Keratinocyte (primary cell): Measurements from ENCODE around the gene PTPN2. TPM values are rescaled to one million over a fixed set of nuclear protein-coding genes. Genes with fewer than 3 reads are reported as not detected.

Experiments
- DNase-seq: peaks from one replicate; pipeline ENCODE4 v3.0.0-alpha.2; 2011; ENCODE audit warnings: low read depth, missing footprints, low spot score
- FAIRE-seq: peaks from 2 replicates; lab custom pipeline; 2011; peaks lifted over from hg19 to GRCh38; lab: Jason Lieb, UNC
- H2AFZ ChIP-seq: 2 replicates; pipeline ENCODE4 v1.6.0; 2012; ENCODE audit warnings: low read length, control low read depth, inconsistent platforms; ENCODE audit not compliant: control insufficient read depth
- H3K27ac ChIP-seq: 2 replicates; pipeline ENCODE4 v1.5.1; 2011; ENCODE audit warnings: low read length; ENCODE audit not compliant: control insufficient read depth, insufficient read depth
- H3K27me3 ChIP-seq: 3 replicates; pipeline ENCODE4 v1.6.0; 2011; ENCODE audit warnings: low read length; ENCODE audit not compliant: control insufficient read depth, insufficient read depth; ENCODE audit errors: extremely low read depth
- H3K36me3 ChIP-seq, 2 experiments: 2 replicates in 1 of 2; 3 replicates in 1 of 2; pipeline ENCODE4 v1.5.1; 2011; ENCODE audit warnings: low read length in 2 of 2, mild to moderate bottlenecking in 1 of 2; ENCODE audit not compliant: control insufficient read depth in 2 of 2, insufficient read depth in 2 of 2; ENCODE audit errors: extremely low read depth in 1 of 2
- H3K4me1 ChIP-seq: 3 replicates; pipeline ENCODE4 v1.5.1; 2011; ENCODE audit warnings: low read length; ENCODE audit not compliant: control insufficient read depth, insufficient read depth; ENCODE audit errors: extremely low read depth
- H3K4me2 ChIP-seq: 3 replicates; pipeline ENCODE4 v1.6.0; 2011; ENCODE audit warnings: low read depth, low read length; ENCODE audit not compliant: control insufficient read depth, insufficient read depth; ENCODE audit errors: extremely low read depth
- H3K4me3 ChIP-seq, 3 experiments: fragments of 200-600 bp in 1 of 3; sonication (generic) in 1 of 3; 2 replicates in 2 of 3; 3 replicates in 1 of 3; pipeline ENCODE4 v1.5.1; 2011 to 2016; ENCODE audit warnings: low read length in 3 of 3, mild to moderate bottlenecking in 3 of 3, control low read depth in 2 of 3, inconsistent platforms in 1 of 3, low read depth in 1 of 3, mixed read lengths in 1 of 3, mixed run types in 1 of 3, moderate library complexity in 1 of 3; ENCODE audit not compliant: control insufficient read depth in 2 of 3, insufficient read depth in 2 of 3; ENCODE audit errors: extremely low read depth in 1 of 3
- H3K79me2 ChIP-seq: 2 replicates; pipeline ENCODE4 v1.6.0; 2012; ENCODE audit warnings: low read length; ENCODE audit not compliant: control insufficient read depth, insufficient read depth
- H3K9ac ChIP-seq: 3 replicates; pipeline ENCODE4 v1.6.0; 2011; ENCODE audit warnings: low read length; ENCODE audit not compliant: control insufficient read depth, insufficient read depth; ENCODE audit errors: extremely low read depth
- H3K9me1 ChIP-seq: 3 replicates; pipeline ENCODE4 v1.6.0; 2011; ENCODE audit warnings: low read length; ENCODE audit not compliant: control insufficient read depth, insufficient read depth; ENCODE audit errors: extremely low read depth
- H3K9me3 ChIP-seq: 2 replicates; pipeline ENCODE4 v1.5.1; 2012; ENCODE audit warnings: low read depth, low read length; ENCODE audit not compliant: control insufficient read depth
- H4K20me1 ChIP-seq: 3 replicates; pipeline ENCODE4 v1.6.0; 2011; ENCODE audit warnings: low read length; ENCODE audit not compliant: control insufficient read depth, insufficient read depth; ENCODE audit errors: extremely low read depth
- EZH2 ChIP-seq: IDR thresholded peaks from one replicate; pipeline ENCODE4 v1.6.1; 2012; ENCODE audit warnings: inconsistent platforms, mild to moderate bottlenecking, low read length, moderate library complexity
- dilution Hi-C: fragments of 300-500 bp; cut with MboI; formaldehyde crosslinking; loops from one replicate; pipeline ENCODE4 v1.7.0; 2020; ENCODE audit warnings: low sequenced_read_pairs; ENCODE audit not compliant: extremely low pct_ligation_motif_present
- polyA plus RNA-seq, 5 experiments: library from polyadenylated mRNA; depleted of rRNA in 3 of 5; stranded (reverse) in 3 of 5; stranded (forward) in 1 of 5; unstranded in 1 of 5; fragments of >200 nt; gene quantifications; 1 replicate in 1 of 5; 2 replicates in 3 of 5; 3 replicates in 1 of 5; pipeline versions ENCODE4 v1.2.1 to v1.2.3, GENCODE V29; 2011 to 2012; ENCODE audit warnings: missing spikeins in 2 of 5, low read depth in 1 of 5, low replicate concordance in 1 of 5
- TF ChIP-seq, protein P1 (sequence below), 3 experiments: IDR thresholded peaks in 1 of 3; conservative IDR thresholded peaks in 1 of 3; optimal IDR thresholded peaks in 1 of 3; 2 replicates in 2 of 3; 3 replicates in 1 of 3; pipeline versions ENCODE3 to v1.5.1; 2011; ENCODE audit warnings: low read length in 3 of 3, mild to moderate bottlenecking in 3 of 3, moderate library complexity in 2 of 3, control low read depth in 1 of 3, inconsistent platforms in 1 of 3; ENCODE audit not compliant: insufficient read depth in 2 of 3; ENCODE audit errors: extremely low read depth in 1 of 3

PTPN2 gene
- polyA plus RNA-seq, 1 donor (not counting 4 experiments of a cell fraction or from before 2014, with no cell fraction given), result 39.9 TPM

DNA sequence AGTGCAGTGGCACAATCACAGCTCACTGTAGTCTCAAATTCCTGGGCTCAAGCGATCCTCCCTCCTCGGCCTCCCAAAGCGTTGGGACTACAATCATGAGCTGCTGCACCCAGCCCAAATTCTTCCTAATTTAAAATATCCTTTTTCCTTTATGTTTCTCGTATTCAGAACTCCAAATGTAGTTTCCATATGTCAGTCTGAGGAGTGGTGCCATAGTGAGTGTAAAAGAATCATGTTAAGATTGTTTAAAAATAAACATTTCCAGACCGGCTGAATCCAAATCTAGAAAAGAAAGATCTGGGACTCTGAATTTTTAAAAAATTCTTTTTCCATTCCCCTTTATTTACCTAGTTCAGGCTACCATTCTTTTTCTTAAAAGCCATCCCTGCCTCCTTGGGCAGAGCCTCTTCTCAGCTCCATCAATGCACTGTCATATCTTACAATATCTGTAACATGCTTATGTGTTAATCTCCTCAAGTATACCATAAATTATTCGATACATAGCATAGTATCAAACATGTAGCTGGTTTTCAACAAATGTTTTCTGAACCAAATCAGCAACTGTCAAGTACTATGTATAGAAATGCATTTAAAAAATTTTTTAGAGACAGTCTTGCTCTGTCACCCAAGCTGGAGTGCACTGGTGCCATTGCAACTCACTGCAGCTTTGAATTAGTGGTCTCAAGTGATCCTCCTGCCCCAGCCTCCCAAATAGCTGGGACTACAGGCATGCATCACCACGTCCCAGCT lies 31.3 kb downstream of the PTPN2 start:
- Histone ChIP-seq H3K9me1 (no peaks in the 10 kb centered on the region), H2AFZ (no peak overlapping the region), H3K4me2 (no peak overlapping the region), H3K4me3 (no peak overlapping the region), H3K9ac (no peak overlapping the region), H3K9me3 (no peaks in the 10 kb centered on the region), H3K27me3 (no peaks in the 10 kb centered on the region), H4K20me1 (peaks cover 3% of the 10 kb centered on the region), H3K36me3 (peaks cover 2 to 17% of the 10 kb centered on the region in 2 experiments), H3K79me2 (peaks cover 34% of the 10 kb centered on the region), H3K4me1 (no peaks in the 10 kb centered on the region), H3K27ac (no peak overlapping the region)
- TF ChIP-seq, protein P1, sequence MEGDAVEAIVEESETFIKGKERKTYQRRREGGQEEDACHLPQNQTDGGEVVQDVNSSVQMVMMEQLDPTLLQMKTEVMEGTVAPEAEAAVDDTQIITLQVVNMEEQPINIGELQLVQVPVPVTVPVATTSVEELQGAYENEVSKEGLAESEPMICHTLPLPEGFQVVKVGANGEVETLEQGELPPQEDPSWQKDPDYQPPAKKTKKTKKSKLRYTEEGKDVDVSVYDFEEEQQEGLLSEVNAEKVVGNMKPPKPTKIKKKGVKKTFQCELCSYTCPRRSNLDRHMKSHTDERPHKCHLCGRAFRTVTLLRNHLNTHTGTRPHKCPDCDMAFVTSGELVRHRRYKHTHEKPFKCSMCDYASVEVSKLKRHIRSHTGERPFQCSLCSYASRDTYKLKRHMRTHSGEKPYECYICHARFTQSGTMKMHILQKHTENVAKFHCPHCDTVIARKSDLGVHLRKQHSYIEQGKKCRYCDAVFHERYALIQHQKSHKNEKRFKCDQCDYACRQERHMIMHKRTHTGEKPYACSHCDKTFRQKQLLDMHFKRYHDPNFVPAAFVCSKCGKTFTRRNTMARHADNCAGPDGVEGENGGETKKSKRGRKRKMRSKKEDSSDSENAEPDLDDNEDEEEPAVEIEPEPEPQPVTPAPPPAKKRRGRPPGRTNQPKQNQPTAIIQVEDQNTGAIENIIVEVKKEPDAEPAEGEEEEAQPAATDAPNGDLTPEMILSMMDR (optimal IDR thresholded peaks at IDR 0.05 in 1 of 3, IDR thresholded peaks at IDR 0.05 in 1 of 3, conservative IDR thresholded peaks at IDR 0.05 in 1 of 3; ENCODE audit: extremely low read depth in 1 of 3, insufficient read depth in 2 of 3, low read length in 3 of 3), result no peak
- TF ChIP-seq EZH2, result no peak
- DNase-seq (no peak), FAIRE-seq (no peak)
- dilution Hi-C loops, result no loop called here

DNA sequence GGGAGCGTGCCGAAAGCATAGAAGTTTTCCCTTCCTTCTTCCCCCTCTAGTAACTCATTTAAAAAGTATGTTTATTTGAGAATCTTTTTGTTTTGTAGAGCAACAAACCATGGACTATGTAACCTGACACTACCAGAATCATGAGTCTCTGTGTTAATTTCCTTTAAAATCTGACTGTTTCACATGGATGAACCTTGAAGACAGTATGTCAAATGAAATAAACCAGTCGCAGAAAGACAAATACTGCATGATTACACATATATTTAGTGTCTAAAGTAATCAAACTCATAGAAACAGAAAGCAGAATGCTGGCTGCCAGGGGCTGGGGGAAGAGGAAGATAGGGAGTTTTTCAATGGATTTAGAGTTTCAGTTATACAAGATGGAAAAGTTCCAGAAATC lies 32.3 kb downstream of the PTPN2 start:
- no peak overlapping the region for H3K4me2 ChIP-seq
- H3K9me3 ChIP-seq, result no peaks in the 10 kb centered on the region
- DNase-seq (no peak), FAIRE-seq (no peak)
- TF ChIP-seq EZH2, result no peak
- TF ChIP-seq, protein P1 (optimal IDR thresholded peaks at IDR 0.05 in 1 of 3, IDR thresholded peaks at IDR 0.05 in 1 of 3, conservative IDR thresholded peaks at IDR 0.05 in 1 of 3; ENCODE audit: extremely low read depth in 1 of 3, insufficient read depth in 2 of 3, low read length in 3 of 3), result no peak
- H3K36me3 ChIP-seq, result peaks cover 0 to 15% of the 10 kb centered on the region in 2 experiments
- H3K79me2 ChIP-seq, result peaks cover 31% of the 10 kb centered on the region
- dilution Hi-C loops, result no loop called here
- no peaks in the 10 kb centered on the region for H3K9me1 ChIP-seq
- H3K4me1 ChIP-seq, result no peaks in the 10 kb centered on the region
- H3K27me3 ChIP-seq, result no peaks in the 10 kb centered on the region
- no peak overlapping the region for H2AFZ ChIP-seq
- no peak overlapping the region for H3K4me3 ChIP-seq
- H3K9ac ChIP-seq, result no peak overlapping the region
- peaks cover 3% of the 10 kb centered on the region for H4K20me1 ChIP-seq
- no peak overlapping the region for H3K27ac ChIP-seq
